HCT116 (cell line): ENCODE results near the gene SIGLEC14.

Experiments
- ATF3 ChIP-seq: IDR thresholded peaks from 2 replicates; pipeline ENCODE4 v1.6.1; 2012
- CEBPB ChIP-seq: IDR thresholded peaks from 2 replicates; pipeline ENCODE4 v1.6.1; 2012; ENCODE audit warnings: low read depth
- EZH2 ChIP-seq: fragments of 200-600 bp; sonication (generic); IDR thresholded peaks from 2 replicates; pipeline ENCODE4 v1.6.1; 2017; ENCODE audit warnings: antibody characterized with exemption, mixed run types
- EZH2phosphoT487 ChIP-seq: fragments of 200-600 bp; IDR thresholded peaks from 2 replicates; pipeline ENCODE4 v1.6.1; 2018; ENCODE audit warnings: antibody characterized with exemption, borderline replicate concordance
- MAX ChIP-seq: IDR thresholded peaks from 2 replicates; pipeline ENCODE4 v1.6.1; 2012
- POLR2A ChIP-seq: IDR thresholded peaks from 2 replicates; pipeline ENCODE4 v1.7.0; 2011; ENCODE audit warnings: borderline replicate concordance; ENCODE audit not compliant: insufficient read depth, insufficient read length; ENCODE audit errors: extremely low read depth
- YY1 ChIP-seq: IDR thresholded peaks from 2 replicates; pipeline ENCODE4 v1.6.1; 2011; ENCODE audit warnings: low read length, low read depth, moderate library complexity, mild to moderate bottlenecking; ENCODE audit not compliant: insufficient replicate concordance; ENCODE audit errors: extremely low read depth
- ZNF274 ChIP-seq: fragments of 200-500 bp; sonication (Bioruptor generic); IDR thresholded peaks from 2 replicates; pipeline ENCODE4 v1.6.1; 2014; ENCODE audit warnings: mild to moderate bottlenecking, low read depth, low read length, inconsistent platforms
- TF ChIP-seq, protein P1 (sequence below), 3 experiments: fragments of 200-600 bp in 1 of 3; sonication (generic) in 1 of 3; IDR thresholded peaks in 2 of 3; conservative IDR thresholded peaks in 1 of 3; 2 replicates each; pipeline ENCODE4 v1.5.1; 2012 to 2017; ENCODE audit warnings: low read depth in 2 of 3, low read length in 2 of 3, antibody characterized with exemption in 1 of 3, borderline replicate concordance in 1 of 3, control low read depth in 1 of 3, mild to moderate bottlenecking in 1 of 3, mixed read lengths in 1 of 3, mixed run types in 1 of 3, moderate library complexity in 1 of 3; ENCODE audit not compliant: insufficient read depth in 1 of 3

DNA sequence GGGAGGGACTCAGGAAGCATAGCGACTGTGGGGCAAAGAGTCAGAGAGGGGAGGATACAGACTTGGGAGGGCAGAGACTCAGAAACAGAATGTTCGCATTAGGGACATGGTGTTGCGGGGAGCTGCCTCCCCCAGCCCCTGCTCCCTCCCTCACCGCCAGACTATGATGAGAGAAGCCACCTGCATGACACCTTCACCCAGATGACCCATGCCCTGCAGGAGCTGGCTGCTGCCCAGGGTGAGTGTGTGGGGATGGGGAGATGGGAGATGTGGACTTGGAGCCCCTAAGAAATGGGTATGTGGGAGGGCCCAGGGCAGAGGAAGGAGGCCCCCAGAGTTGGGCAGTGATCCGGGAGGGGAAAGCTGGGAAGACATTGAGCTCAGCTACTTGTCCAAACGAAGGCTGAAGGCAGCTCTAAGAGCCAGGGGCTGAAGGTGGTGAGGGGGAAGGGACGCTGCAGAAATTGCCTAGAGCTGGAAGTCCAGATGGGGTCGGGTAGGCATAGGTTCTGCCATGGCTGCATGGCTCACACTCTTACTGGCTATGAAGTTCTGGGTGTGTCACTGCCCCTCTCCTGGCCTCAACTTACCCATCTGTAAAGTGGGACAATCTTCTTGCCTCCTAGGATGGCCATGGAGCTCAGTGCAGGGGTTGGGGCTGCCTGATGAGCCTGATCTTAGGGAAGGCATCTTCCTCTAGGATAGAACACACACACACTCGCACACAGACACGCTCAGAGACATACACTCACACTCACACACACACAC is 47.9 kb upstream of the SIGLEC14 start:
- TF ChIP-seq, protein P1, sequence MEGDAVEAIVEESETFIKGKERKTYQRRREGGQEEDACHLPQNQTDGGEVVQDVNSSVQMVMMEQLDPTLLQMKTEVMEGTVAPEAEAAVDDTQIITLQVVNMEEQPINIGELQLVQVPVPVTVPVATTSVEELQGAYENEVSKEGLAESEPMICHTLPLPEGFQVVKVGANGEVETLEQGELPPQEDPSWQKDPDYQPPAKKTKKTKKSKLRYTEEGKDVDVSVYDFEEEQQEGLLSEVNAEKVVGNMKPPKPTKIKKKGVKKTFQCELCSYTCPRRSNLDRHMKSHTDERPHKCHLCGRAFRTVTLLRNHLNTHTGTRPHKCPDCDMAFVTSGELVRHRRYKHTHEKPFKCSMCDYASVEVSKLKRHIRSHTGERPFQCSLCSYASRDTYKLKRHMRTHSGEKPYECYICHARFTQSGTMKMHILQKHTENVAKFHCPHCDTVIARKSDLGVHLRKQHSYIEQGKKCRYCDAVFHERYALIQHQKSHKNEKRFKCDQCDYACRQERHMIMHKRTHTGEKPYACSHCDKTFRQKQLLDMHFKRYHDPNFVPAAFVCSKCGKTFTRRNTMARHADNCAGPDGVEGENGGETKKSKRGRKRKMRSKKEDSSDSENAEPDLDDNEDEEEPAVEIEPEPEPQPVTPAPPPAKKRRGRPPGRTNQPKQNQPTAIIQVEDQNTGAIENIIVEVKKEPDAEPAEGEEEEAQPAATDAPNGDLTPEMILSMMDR (IDR thresholded peaks at IDR 0.05 in 2 of 3, conservative IDR thresholded peaks at IDR 0.05 in 1 of 3; ENCODE audit: borderline replicate concordance in 1 of 3, insufficient read depth in 1 of 3, low read depth in 2 of 3, low read length in 2 of 3), result no peak
- TF ChIP-seq CEBPB (no peak), EZH2 (no peak), EZH2phosphoT487 (no peak), ATF3 (no peak), YY1 (no peak), ZNF274 (no peak), MAX (no peak), POLR2A (no peak)
